Omental fat pad (tissue), 4 donors: ENCODE measurements around the gene CFAP251. TPM values are rescaled to one million over a fixed set of nuclear protein-coding genes. Genes with fewer than 3 reads are reported as not detected.

Experiments
- ATAC-seq: fragments of 150-250 bp; one replicate; pipeline ENCODE4 v1.9.1; 2016; ENCODE audit warnings: mild to moderate bottlenecking, moderate library complexity; ENCODE audit not compliant: low FRiP score
- DNase-seq: peaks from one replicate; pipeline ENCODE4 v3.0.0-alpha.2; 2019; ENCODE audit warnings: low spot score
- total RNA-seq, 4 donors: library from RNA; depleted of rRNA; stranded (reverse); fragments of >200 nt; gene quantifications; one replicate each; pipeline ENCODE4 v1.1.0, GENCODE V29; 2016
- TF ChIP-seq, protein P1 (sequence below), 3 donors: fragments of 450-650 bp; IDR thresholded peaks; one replicate each; pipeline ENCODE4 v1.5.1; 2016 to 2017; ENCODE audit warnings: antibody characterized with exemption in 3 of 3, mild to moderate bottlenecking in 3 of 3, moderate library complexity in 2 of 3

The CFAP251 gene
- total RNA-seq, 4 donors from 2014 or later: 4.6 to 15.3 (median 7.1) TPM

DNA sequence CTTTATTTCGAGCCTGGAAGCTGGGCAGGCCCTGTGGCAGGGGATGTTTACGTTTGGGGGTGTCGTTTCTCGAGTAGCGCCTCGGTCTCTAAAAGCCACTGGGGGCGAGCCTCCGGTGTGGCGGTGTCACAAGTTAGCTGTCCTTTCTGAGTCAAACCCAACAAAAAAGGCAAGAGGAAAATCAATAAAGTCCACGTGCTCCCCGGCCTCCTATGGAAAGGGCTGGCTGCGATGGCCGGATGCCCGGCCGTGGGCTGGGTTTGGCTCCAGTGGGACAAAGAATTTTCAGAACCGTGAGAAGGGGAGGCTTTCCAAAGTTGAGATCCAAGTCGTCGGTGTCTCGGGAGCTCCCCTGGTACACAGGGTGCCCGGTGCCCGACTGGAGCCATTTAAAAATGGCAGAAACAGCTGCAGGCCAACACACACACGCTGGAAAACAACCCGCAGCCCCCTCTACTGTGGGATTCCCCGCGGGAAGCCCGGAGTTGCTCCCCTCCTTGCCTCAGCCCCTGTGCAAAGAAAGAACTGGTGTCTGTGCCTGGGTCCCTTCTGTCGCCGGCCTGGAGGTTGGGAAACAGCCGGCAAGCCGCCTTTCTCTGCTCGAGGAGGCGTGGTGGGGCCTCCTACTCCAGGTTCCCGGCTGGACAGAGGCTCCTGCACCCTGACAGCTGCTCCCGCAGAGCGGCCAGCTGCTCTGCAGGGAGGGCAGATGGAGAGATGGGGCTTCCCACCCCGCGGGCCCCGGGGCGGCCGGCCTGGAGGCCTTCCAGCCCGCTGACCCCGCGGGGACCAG is 105.1 kb downstream of the CFAP251 start:
- DNase-seq (no peak), ATAC-seq (peak; percentile 50)

DNA sequence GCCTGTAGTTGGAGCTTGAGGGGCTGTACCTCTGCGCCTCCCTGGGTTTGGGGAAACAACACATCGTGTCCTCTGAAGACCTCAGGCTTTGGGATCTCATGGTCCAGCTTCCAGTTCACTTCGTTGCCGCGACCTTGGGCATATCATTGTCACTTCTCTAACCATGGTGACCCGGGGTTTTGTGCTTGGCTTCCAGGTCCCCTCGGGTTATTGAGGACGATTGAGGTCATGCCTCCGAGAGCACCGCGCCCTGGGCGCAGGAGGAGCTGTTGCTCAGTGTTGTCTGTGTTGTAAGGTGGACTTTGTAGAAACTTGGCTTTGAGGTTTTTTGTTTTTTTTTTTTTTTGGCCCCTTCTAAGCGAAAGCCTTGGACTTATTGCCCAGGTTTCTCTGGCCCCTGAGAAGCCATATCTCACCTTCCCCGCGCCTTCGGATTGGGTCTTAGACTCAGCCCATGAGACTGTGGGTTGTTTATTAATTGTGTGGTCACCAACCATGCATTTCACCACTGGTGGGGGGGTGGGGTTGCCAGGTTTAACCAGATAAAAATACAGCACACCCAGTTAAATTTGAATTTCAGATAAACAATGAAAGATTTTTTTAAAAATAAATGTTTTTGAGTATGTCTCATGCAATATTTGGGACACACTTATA is 105.9 kb downstream of the CFAP251 start:
- no peak for ATAC-seq
- TF ChIP-seq, protein P1, sequence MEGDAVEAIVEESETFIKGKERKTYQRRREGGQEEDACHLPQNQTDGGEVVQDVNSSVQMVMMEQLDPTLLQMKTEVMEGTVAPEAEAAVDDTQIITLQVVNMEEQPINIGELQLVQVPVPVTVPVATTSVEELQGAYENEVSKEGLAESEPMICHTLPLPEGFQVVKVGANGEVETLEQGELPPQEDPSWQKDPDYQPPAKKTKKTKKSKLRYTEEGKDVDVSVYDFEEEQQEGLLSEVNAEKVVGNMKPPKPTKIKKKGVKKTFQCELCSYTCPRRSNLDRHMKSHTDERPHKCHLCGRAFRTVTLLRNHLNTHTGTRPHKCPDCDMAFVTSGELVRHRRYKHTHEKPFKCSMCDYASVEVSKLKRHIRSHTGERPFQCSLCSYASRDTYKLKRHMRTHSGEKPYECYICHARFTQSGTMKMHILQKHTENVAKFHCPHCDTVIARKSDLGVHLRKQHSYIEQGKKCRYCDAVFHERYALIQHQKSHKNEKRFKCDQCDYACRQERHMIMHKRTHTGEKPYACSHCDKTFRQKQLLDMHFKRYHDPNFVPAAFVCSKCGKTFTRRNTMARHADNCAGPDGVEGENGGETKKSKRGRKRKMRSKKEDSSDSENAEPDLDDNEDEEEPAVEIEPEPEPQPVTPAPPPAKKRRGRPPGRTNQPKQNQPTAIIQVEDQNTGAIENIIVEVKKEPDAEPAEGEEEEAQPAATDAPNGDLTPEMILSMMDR (IDR thresholded peaks at IDR 0.05): no peak
- DNase-seq: no peak

More for the DNA sequence above, 105.1 kb downstream of the CFAP251 start:
- TF ChIP-seq, protein P1 (IDR thresholded peaks at IDR 0.05): no peak

DNA sequence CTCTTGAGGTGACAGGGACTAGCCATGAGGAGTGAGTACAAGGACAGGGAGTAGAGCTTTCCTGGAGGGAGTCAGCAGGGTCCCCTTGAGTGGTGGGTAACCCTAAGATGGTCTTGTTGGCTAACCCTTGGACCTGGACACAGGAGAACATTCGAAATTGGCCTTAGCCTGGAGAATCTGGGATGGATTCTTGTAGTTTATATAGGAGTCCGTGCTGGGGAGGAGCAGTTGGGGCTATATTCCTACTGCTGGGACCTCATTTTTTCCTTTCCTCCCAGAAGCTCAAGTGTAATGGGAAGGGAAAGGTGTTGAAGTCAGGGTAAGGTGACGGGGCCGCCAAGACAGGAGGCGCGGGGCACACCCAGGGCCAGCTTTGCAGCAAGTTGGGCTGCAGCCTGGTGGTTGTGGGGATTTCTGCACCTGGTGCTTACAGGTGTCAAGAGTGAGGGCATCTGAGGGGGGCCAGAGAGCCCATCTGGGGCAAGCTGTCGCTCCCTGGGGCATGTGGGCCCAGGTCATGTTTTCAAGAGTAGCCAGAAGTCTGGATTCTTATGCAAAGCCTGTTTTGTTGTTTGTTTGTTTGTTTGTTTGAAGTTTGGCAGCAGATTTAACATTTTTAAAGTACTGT is 108.4 kb downstream of the CFAP251 start:
- no peak for DNase-seq
- no peak for ATAC-seq
- TF ChIP-seq, protein P1 (IDR thresholded peaks at IDR 0.05): no peak

DNA sequence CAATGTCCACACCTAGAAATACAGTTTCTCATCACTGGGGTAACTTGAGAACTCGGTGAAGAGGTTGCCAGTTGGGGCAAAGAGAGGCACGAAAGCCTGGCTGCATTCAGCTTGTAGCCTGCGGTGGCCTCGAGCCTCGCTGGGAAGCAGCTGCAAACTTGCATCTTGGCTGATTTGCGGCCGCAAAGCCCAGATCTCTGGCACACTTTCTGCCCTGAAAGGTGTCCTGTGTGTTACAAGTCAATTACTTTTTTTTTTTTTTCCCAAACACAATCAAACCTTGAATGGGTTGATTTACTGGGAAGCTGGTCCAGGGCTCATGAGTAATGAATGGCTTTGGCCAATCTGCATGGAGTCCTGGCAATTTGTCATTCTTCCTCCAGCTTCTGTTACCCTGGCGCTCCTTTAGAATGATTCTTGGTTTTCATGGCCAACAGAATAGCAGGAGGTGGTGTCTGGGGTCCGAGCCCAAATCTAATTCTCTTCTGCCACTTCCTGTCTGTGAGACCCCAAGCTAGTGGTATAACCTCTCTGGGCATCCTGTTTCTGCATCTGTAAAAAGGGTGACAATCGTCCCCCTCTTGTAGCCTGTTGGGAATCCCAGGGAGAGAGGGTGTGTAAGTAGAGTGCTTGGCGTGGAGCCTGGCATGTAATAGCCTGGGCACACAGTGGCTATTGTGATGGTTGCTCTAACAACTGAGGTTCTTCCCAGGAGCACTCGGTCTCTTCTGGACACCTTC is 109.9 kb downstream of the CFAP251 start:
- ATAC-seq: no peak

DNA sequence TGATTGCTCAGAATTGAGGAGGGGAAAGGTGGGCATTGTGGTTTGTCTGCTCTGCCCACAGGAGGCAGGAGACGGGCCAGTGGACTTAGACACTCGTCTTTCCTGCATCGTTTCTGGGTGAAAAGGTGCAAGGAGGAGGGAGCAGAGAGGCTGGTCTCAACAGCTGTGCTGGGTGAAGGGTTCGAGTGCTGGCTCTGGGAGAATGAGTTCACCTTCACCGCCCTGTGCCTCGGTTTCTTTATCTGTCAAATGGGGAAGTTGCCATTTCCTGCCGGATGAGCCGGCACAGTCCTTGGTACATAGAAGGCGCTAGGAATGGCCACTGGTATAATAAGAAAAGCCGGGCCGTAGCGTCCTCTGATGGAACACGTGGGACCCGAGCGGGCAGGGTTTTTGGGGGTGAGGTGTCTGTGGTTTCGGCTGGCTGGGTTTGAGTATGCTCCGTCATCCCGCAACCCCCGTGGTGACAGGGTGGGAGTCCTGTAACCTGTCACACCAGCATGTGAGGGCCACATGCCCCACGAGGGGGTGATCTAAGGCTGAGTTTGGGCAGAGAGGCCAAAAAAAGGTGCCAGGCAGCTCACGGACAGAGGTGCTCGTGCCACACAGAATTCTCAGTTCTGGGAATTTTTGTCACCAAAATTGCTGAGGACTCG is 110.6 kb downstream of the CFAP251 start:
- no peak for DNase-seq
- TF ChIP-seq, protein P1 (IDR thresholded peaks at IDR 0.05): no peak
- no peak for ATAC-seq

More for the DNA sequence above, 109.9 kb downstream of the CFAP251 start:
- no peak for DNase-seq
- TF ChIP-seq, protein P1 (IDR thresholded peaks at IDR 0.05): no peak
